Activated naive CD4-positive, alpha-beta T cell treated with anti-CD3 and anti-CD28 coated beads, Interleukin-2, amount 50 U/mL, for 72 hours (primary cell): Measurements from ENCODE around the gene TOP1. TPM values are rescaled to one million over a fixed set of nuclear protein-coding genes. Genes with fewer than 3 reads are reported as not detected.
A peak's percentile ranks its signal among the peaks of the same experiment; 100 is the strongest.

Experiments
- ATAC-seq, 2 donors: fragments of 150-1000 bp; cut with Tn5 transposase; 2 replicates each; pipeline ENCODE4 v1.10.0; 2021; ENCODE audit warnings: mild to moderate bottlenecking in 2 of 2, moderate library complexity in 2 of 2
- DNase-seq, 2 donors: peaks; one replicate each; pipeline ENCODE4 v3.0.0; 2021 to 2022; ENCODE audit warnings: low spot score in 2 of 2
- H3K27ac Mint-ChIP-seq, 2 donors: one replicate each; pipeline ENCODE4 v1.8.0; 2022; ENCODE audit warnings: mild to moderate bottlenecking in 2 of 2, mixed read lengths in 2 of 2
- H3K36me3 Mint-ChIP-seq, 2 donors: one replicate each; pipeline ENCODE4 v1.8.0; 2022; ENCODE audit warnings: mixed read lengths in 2 of 2
- H3K9me3 Mint-ChIP-seq, 2 donors: one replicate each; pipeline ENCODE4 v1.8.0; 2022; ENCODE audit warnings: mixed read lengths in 2 of 2
- total RNA-seq, 2 donors: library from RNA; stranded (reverse); gene quantifications; one replicate each; pipeline ENCODE4 v1.2.3, GENCODE V29; 2022

The TOP1 gene
- total RNA-seq, 2 donors from 2014 or later = 62.4 to 98.9 TPM

GRCh38 chr20:41167481-41168253, 139.0 kb downstream of the TOP1 start:
- DNase-seq (no peak), ATAC-seq (peak in 1 of 2 donors; percentile 64)

GRCh38 chr20:41168281-41169161, 139.9 kb downstream of the TOP1 start:
- Mint-ChIP-seq H3K9me3 (no peaks in the 10 kb centered on the region), H3K27ac (peak overlapping the region; percentile 13 to 74), H3K36me3 (peaks cover 9 to 43% of the 10 kb centered on the region in 2 donors)
- ATAC-seq (no peak), DNase-seq (peak in 1 of 2 donors; percentile 21)

More at GRCh38 chr20:41167481-41168253, 139.0 kb downstream of the TOP1 start:
- Mint-ChIP-seq H3K27ac (peak overlapping the region; percentile 86 to 88), H3K9me3 (no peaks in the 10 kb centered on the region), H3K36me3 (peaks cover 9 to 44% of the 10 kb centered on the region in 2 donors)

GRCh38 chr20:41169162-41169690, 140.6 kb downstream of the TOP1 start:
- DNase-seq = peak in 1 of 2 donors; percentile 6
- no peak for ATAC-seq
- peaks cover 9 to 36% of the 10 kb centered on the region in 2 donors for H3K36me3 Mint-ChIP-seq
- peak overlapping the region in 1 of 2 donors; percentile 18 for H3K27ac Mint-ChIP-seq
- no peaks in the 10 kb centered on the region for H3K9me3 Mint-ChIP-seq

GRCh38 chr20:41169791-41170351, 141.2 kb downstream of the TOP1 start:
- DNase-seq = peak in 1 of 2 donors; percentile 47
- peaks cover 9 to 37% of the 10 kb centered on the region in 2 donors for H3K36me3 Mint-ChIP-seq
- H3K9me3 Mint-ChIP-seq = no peaks in the 10 kb centered on the region
- ATAC-seq = peak in 1 of 2 donors; percentile 28
- H3K27ac Mint-ChIP-seq = peak overlapping the region; percentile 18 to 27

- DNase-seq (peak in 1 of 2 donors; percentile 16), ATAC-seq (no peak)
- H3K36me3 Mint-ChIP-seq = peaks cover 9 to 33% of the 10 kb centered on the region in 2 donors
These were observed 141.9 kb downstream of the TOP1 start for GRCh38 chr20:41170386-41171105.

GRCh38 chr20:41171736-41172295, 143.2 kb downstream of the TOP1 start:
- DNase-seq (no peak), ATAC-seq (no peak)
- H3K36me3 Mint-ChIP-seq = peaks cover 4 to 26% of the 10 kb centered on the region in 2 donors
- H3K27ac Mint-ChIP-seq = peak overlapping the region in 1 of 2 donors; percentile 27
- no peaks in the 10 kb centered on the region for H3K9me3 Mint-ChIP-seq

More at GRCh38 chr20:41170386-41171105, 141.9 kb downstream of the TOP1 start:
- Mint-ChIP-seq H3K27ac (peak overlapping the region; percentile 18 to 27), H3K9me3 (no peaks in the 10 kb centered on the region)

- Mint-ChIP-seq H3K36me3 (peaks cover 0 to 19% of the 10 kb centered on the region in 2 donors), H3K27ac (peak overlapping the region in 1 of 2 donors; percentile 47), H3K9me3 (no peaks in the 10 kb centered on the region)
- peak in 1 of 2 donors; percentile 46 for DNase-seq
- ATAC-seq = peak; percentile 8 to 18
These were observed 143.9 kb downstream of the TOP1 start for GRCh38 chr20:41172296-41173140.

GRCh38 chr20:41173161-41173721, 144.6 kb downstream of the TOP1 start:
- H3K27ac Mint-ChIP-seq = peak overlapping the region; percentile 67 to 85
- ATAC-seq (peak; percentile 76 to 79), DNase-seq (peak; percentile 56 to 69)
- no peaks in the 10 kb centered on the region for H3K9me3 Mint-ChIP-seq
- peaks cover 0 to 19% of the 10 kb centered on the region in 2 donors for H3K36me3 Mint-ChIP-seq

GRCh38 chr20:41173791-41174341, 145.2 kb downstream of the TOP1 start:
- ATAC-seq = no peak
- DNase-seq = peak in 1 of 2 donors; percentile 39
- no peaks in the 10 kb centered on the region for H3K9me3 Mint-ChIP-seq
- peaks cover 0 to 19% of the 10 kb centered on the region in 2 donors for H3K36me3 Mint-ChIP-seq
- peak overlapping the region; percentile 67 to 85 for H3K27ac Mint-ChIP-seq

Other genes with a start within 250 kb of the TOP1 start
- 100 to 1,000 TPM; 153 to 348 TPM for gene PLCG1, start 108.7 kb downstream of the TOP1 start, total RNA-seq